ENCODE measurements around the gene TNIP1.
A peak's percentile ranks its signal among the peaks of the same experiment; 100 is the strongest.

TNIP1 gene

DNA sequence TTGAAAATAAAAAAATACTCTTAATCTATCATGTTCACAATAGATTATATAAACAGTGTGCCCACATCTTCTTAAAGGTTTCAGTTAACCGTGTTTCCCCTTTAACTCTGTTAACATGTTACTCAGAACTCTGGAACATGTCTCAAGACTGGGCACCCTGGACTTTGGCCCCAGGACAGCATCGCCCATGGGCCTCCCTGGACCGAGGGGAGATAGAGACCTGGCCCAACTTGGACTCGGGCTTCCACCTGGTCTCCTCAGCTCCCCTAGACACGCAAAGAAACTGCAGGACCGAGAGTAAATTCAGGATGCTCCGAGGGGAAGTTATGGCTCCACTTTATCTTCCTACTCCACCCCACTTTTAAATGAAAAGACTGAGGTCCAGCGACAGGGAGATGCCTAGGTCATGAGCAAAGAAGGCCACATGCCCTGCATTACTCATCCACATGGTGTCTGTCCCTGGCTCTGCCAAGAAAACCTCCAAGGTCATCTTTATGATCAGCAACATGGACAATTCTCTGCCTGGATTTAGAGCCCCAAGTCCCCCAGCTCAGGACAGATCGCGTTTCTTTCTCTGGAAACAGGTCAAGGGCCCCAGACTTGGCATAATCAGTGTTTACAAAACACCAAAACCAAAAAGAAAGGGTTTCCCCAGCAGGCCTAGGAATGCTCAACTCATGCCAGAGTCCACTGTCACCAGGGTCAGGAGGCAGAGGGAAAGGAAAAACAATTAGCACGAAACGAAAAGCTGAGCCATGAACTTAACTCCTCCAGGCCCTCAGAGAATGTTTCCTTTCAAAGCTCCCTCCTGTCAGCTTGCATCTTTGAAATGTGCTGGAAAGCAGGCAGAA is 43.0 kb downstream of the TNIP1 start:
- no peak for DNase-seq

DNA sequence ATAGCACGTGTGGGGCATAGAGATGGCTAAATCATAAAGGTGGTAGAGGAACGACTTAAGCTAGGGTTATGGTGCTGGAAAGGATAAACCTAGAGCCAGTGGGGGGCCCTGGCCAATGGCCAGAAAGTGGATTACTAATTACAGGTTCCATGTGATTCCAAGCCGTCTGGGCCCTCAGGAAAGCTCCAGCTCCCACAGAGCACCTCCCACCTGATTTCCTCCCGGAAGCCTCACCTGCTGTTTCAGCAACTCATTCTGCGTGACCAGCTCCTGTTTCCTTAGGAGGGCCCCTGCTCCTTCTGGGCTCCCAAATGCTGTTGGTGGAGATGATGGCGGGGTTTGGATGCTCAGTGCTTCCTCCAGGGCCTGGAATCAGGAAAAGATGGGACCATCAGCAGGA is 44.3 kb downstream of the TNIP1 start:
- peak in 1 of 2 experiments; percentile 19 for DNase-seq

DNA sequence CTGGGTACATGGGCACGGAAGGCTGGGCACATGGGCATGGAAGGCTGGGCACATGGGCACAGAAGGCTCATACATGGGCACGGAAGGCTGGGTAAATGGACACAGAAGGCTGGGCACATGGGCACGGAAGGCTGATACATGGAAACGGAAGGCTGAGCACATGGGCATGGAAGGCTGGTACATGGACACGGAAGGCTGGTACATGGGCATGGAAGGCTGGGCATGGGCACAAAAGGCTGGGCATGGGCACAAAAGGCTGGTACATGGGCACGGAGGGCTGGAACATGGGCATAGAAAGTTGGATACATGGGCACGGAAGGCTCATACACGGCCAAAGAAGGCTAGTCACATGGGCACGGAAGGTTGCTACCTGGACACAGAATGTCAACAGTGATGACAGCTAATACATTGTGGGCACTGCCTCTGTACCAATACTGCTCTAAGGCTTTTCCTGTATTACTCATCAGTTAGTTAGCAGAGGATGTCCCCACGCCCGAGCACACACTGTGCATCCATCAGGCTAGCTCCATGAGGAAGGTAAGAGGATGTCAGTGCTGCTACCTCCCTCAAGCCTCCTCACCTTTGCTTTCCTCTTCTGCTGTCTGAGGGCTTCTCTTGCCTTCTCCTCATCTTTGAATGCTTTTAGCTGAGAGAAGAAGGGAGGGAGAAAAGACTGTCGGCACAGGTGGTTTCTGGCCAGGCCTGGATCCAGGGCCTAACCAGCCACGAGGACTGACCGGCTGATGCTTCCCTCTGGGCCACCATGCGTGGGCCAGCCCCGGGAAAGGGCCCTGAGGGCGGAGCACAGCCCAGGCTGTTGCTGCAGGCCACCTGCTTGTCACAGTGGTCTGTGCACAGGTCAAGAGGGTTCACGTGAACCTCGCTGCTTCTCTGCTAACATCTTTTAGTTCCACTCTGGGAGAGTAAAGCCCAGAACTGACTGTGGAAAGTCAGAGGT is 46.1 kb downstream of the TNIP1 start:
- no peak for DNase-seq

DNA sequence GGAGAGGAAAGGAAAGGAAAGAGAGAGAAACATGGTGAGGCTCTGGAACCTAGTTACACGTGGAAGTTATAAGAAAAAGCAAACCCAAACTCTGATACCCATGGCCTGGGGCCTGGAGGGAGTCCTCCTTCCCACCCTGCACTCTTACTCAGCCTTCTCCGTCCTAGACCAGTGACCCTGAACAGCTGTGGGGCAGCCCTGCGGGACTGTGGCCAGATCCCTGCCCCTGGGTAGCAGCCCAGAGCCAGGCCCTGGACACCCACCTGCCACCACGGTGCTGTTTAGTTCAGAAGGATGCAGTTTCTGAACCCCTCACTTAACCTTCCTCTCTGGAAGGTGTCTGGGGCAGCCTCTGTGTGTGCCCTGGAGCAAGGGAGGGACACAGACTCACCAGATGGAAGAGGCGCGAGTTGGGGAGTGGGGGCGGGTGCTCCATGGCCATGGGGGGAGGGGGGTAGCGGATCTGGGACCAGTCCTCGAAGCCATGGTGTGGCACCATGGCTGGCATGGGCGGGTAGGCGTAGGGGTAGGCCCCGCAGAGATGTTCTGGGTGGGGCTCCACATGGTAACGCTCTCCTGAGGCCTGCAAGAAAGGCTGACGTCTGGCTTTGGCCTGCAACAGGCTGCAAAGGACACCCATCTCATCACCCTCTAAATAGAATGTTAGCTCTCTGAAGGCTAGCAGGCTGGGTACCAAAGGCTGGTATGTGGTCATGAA is 47.5 kb downstream of the TNIP1 start:
- no peak for DNase-seq

DNA sequence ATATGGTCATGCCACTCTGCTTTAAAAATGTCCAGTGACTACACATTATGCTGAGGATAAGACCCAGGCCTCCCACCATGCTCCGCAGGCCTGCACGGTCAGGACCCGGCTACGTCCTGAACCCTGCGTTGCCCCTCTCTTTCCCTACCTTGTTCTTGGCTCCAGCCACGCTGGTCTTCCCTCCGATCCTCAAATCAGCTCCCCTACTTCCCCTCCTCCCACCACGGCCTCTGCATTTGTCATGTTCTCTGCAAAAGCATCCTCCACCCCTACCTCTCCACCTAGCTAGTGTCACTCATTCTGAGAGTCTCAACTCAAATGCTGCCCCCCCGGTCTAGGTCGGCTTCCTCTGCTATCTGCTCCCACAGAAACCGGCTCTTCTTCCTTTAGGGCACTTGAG is 49.3 kb downstream of the TNIP1 start:
- no peak for DNase-seq

DNA sequence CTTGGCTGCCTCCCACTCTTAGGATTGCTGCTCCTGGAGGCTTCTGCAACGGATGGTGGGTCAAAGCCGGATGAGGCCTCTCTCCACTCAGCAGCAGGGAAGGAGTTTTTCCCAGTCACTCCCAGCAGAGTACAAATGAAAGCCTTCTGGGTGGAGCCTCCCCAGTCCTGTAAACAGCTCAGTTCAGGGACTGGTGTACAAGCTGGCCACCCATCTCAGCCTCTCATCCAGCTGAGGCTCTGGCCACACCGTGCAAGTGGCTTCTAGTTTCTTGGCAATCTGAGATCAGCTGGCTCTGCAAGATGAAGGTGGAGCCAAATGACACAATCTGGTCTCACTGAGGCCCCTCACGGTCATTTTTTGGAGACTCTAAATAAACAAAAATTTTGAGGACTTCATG is 50.5 kb downstream of the TNIP1 start:
- no peak for DNase-seq

DNA sequence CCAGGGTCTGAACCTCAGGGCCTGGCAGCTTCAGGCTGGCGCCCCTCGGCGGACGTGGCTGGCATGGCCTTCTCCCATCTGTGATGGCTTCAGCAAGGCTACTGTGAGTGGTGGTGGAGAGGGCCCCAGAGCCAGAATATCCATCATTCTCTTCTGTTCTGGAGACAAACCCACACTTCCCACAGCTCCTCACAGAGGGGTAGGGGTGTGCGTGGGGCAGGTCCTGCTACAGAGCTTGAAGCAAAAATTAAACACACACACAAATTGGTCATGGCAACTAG is 50.8 kb downstream of the TNIP1 start:
- DNase-seq: no peak

DNA sequence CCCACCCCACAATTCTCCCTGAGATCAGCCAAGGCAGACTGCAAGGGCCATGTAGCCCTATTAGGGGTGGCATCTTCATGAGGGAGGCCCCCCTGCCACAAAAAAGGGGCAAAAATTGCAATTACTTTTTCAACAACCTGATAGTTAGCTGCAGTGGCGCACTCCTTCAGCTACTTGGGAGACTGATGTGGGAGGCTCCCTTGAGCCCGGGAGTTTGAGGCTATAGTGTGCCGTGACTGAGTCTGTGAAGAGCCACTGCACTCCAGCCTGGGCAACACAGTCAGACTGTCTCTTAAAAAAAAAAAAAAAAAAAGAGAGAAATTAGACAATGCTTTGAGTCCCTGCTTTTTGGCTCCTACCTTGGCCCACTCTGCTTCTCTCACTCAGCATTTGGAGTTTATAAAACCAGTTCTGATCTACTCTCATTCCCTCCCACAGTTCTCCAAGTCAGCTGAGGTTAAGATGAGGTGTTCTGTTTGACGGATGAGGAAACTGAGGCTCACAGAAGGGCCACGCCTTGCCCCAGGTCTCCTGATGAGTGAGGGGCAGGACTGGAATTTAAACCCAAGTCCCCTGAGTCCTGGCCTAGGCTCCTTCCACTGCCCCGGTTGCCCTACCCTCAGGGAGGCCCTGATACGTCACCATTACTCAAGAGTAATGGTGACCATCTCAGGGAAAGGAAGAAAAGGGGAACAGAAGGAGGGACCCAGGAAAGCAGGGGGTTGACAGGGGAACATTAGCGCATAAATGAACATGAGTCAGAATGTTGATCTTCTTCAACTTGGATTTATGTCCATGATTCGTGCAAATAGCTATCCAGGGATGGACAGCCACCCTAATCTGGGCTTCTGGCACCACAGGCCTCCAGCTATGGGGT is 51.4 kb downstream of the TNIP1 start:
- no peak for DNase-seq

DNA sequence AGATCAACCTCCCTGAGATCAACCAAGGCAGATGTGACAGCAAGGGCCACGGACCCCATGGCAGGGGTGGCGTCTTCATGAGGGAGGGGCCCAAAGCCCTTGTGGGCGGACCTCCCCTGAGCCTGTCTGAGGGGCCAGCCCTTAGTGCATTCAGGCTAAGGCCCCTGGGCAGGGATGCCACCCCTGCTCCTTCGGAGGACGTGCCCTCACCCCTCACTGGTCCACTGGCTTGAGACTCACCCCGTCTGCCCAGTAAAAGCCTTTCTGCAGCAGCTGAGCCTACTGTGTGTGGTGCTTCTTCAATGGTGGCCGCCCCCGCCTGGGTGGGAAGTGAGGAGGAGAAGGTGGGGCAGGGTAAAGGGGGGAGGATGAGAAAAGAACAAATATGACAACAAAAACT is 52.1 kb downstream of the TNIP1 start:
- no peak for DNase-seq

DNA sequence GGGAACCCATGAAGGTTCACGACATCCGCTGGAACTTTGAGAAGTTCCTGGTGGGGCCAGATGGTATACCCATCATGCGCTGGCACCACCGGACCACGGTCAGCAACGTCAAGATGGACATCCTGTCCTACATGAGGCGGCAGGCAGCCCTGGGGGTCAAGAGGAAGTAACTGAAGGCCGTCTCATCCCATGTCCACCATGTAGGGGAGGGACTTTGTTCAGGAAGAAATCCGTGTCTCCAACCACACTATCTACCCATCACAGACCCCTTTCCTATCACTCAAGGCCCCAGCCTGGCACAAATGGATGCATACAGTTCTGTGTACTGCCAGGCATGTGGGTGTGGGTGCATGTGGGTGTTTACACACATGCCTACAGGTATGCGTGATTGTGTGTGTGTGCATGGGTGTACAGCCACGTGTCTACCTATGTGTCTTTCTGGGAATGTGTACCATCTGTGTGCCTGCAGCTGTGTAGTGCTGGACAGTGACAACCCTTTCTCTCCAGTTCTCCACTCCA is 52.8 kb downstream of the TNIP1 start:
- no peak for DNase-seq

DNA sequence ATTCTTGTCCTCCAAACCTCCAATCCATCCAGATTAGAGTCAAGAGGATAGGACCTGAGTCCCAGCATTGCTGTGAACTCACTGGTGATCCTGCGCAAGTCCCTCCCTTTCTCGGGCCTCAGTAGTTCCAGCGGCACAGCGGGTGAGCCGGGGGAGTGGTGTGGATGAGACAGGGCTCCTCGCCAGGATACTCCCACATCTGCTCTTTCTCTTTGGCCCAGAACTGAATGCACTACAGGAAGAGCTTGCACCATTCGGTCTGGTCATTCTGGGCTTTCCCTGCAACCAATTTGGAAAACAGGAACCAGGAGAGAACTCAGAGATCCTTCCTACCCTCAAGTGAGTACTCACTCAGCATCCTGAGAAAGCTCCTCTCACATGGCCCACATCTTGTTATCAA is 54.2 kb downstream of the TNIP1 start:
- no peak for DNase-seq

DNA sequence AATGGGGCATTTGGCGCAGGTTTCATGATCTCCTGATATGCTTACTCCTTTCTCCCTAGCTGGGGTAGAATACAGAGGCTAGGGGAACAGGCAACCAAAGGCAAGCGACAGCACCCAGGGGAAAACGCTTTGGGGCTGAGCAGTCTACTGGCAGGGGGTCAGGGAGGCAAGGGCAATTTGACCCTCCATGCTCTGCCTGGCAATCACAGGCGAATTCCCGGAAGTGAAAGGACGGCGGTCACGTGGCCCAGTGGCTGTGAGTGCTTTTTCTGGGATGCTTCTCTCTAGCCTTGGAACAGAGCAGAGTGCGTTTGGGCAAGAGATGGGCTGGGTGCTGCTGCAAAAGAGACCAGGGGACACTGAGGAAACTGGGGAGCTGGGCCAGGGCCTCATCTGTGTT is 54.7 kb downstream of the TNIP1 start:
- DNase-seq: no peak

DNA sequence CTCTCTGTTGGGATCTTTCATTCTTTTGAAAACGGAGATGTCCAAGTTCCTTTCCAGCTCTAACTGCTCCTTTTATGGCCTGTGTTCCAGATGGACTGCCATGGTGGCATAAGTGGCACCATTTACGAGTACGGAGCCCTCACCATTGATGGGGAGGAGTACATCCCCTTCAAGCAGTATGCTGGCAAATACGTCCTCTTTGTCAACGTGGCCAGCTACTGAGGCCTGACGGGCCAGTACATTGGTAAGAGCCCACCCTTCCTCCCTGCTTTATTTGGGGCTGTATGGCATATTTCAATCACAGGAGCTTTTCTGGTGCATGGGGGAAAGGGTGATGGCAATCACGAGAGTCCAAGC is 55.6 kb downstream of the TNIP1 start:
- no peak for DNase-seq

DNA sequence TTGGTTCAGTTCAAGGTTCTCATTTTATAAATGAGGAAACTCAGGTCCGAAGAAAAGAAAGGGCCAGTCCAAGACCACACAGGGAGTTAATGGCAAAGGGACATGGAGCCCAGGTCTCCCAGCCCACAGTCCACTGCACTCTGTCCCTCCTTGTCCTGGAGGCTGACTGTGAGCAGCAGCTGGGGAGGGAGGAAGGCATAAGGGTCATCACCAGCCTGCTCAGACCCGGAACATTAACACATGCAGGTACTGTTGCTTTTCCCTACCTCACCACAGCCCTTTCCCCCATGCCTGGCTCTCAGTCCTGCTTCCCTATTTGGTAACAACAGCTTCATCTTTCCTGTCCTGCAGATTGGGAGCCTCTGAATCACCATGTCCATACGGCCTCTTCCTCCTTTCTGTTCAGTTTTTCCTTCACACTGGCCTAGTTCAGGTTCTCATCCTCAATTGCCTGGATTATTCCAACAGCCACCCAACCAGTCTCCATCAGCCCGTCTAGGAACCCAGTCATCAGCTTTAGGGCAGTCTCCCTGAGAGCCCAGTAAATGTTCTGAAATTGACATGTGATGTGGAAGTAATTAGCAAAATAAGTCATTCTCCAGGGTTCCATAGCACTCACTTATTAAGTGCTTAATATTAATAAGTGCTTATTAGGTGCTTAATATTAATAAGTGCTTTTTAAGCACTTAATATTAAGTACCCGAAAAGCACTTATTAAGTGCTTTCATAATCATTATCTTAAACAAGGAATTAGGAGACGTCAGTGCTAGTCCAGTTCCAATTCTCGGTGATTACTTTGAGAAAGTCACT is 56.2 kb downstream of the TNIP1 start:
- no peak for DNase-seq

DNA sequence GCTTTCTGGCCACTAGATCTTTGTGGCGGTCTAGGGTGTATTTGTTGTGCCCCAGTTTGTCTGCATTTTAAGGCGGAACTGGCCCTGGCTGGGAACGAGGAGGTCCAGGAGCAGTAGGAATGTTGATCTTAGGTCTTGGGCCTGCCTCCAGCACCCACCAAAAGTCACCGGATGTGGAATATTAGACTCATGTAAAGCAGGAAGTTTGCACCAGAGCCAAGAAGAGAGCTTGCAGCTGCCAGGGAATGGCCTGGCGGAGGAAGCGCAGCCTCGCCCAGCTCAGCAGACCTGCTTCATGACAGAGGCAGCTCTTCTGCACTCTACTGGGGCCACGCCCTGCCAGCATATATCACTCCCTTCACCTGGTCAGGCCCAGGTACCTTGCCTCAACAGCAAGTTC is 57.2 kb downstream of the TNIP1 start:
- no peak for DNase-seq

DNA sequence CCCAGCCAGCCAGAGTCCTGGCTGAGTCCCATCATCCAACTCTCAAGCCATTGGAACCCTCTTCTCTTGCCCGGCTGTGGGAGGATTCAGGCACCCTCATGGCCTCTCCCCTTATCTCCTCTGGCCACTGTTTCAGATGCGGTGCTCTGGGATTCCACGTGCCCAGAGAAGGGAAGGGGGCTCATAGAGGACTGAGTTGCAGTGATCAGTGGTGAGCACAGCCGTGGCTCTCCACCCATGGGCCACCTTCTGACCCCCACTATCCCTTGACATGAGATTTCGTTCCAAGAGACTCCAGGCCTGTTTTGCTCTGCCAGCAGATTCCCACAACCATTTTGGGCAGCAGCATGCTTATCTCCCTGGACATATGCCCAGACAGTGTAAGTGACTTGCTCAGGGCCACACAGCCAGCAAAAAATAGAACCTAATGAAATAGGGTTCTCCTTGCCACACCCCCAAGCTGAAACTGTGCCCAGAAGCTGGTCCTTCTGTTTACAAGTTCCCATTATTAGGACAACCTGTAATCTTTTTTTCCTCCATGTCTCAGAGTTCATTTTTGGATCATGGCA is 57.7 kb downstream of the TNIP1 start:
- DNase-seq: no peak

DNA sequence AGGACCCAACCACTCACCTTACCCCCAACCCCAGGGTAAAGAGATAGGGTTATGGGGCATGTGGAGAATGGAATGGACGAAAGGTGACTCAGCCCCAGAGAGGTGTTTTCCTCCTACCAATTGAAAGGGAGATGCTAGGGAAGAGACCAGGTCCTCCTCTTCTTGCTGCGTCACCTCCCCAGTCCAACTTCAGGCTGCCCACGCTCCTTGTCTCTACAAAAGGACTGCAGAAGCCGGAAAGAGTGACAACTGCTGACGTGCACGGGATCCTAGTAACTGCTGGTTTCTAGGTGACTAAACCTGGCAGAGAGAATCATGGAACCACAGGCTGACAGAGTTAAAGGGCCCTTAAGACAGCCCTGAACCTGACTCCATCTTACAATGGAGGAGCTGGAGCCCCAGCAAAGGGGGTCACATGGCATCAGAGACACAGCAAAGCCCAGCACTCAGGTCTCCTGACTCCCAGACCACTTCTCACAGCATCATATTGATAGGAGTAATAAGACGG is 58.3 kb downstream of the TNIP1 start:
- no peak for DNase-seq

DNA sequence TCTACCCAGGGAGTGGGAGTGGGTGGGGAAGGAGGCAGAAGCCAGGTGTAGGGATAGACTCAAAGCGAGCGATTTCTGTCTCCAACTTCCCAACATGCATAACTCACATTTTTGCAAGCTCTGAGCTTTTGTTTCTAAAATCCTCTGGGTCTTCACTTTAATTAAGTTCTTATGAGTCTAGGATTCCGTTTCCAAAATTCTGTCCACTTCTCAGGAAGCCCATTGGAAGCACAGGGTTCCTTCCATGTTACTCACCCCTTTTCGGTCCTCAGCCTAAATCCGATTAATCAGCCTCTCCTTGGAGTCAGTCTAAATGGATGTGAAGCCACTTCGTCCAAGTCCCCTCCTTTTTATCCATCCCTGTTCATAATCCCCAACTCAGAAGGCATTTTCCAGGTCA is 59.1 kb downstream of the TNIP1 start:
- no peak for DNase-seq

DNA sequence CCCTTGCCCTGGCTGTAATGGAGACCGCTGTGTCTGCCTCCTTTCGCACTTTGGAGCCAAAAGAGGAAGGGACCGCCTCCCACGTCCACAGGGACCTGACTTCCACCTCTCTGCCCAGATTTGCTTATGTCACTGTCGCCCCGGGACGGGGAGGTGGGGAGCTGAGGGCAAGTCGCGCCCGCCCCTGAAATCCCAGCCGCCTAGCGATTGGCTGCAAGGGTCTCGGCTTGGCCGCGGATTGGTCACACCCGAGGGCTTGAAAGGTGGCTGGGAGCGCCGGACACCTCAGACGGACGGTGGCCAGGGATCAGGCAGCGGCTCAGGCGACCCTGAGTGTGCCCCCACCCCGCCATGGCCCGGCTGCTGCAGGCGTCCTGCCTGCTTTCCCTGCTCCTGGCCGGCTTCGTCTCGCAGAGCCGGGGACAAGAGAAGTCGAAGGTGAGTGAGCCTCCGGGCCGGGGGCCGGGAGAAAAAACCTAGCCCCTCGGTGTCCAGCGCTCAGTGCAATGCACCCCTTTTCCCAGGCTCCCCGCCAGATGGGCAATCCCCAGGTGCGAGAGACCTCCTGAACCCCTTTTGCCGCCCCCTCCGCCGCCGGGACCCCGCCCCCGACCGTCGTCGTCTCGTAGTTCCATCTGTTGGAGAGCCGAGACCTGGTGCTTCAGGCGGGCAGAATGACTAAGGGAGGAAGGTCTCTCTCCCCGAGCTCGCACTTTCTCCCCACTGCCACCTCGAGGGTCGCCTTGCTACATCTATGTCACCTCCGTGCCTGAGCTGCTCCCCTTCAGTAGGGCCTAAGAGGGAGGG is 60.3 kb downstream of the TNIP1 start, which contains the start of gene GPX3:
Gene GPX3, plus strand, starts transcription at position 288 of the 807 bp plus-strand sequence. Its CDS starts 64 bp downstream, at position 352.
- DNase-seq: peak; percentile 78 to 91

DNA sequence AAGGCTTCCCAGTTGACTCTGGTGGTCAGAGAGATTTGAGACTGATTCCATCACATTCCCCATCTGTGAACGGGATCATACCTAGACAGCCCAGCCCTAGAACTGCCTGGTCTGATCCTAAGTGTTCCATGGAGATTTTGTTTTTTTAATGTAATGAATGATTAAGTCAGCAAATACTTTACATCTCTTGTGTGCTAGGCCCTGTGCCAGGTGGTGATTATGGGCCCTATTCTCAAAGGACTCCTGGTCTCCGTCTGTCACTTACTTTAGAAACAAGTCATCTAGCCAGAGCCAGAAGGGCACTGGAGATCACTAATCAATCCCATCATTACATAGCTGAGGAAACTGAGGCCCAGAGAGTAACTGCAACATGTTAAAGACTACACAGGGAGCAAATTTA is 61.5 kb downstream of the TNIP1 start:
- DNase-seq: no peak

All from cerebellar nuclear complex (tissue), 1 donor.